HG03135 (cell line): ENCODE data around the gene MAD1L1.

ENCODE experiments used
- ATAC-seq: cut with Tn5 transposase; IDR thresholded peaks from one replicate; pipeline ENCODE4 v1.9.1; 2021; ENCODE audit warnings: mild to moderate bottlenecking, moderate library complexity; ENCODE audit not compliant: unreplicated experiment

Gene MAD1L1

GRCh38 chr7:2143981-2144595 is 88.7 kb downstream of the MAD1L1 start:
- ATAC-seq: no peak

- no peak for ATAC-seq
Observed at GRCh38 chr7:2143450-2143849, 89.3 kb downstream of the MAD1L1 start.

- ATAC-seq: no peak
Observed at GRCh38 chr7:2142386-2142785, 90.4 kb downstream of the MAD1L1 start.

- ATAC-seq: no peak
Observed at GRCh38 chr7:2141651-2142050, 91.1 kb downstream of the MAD1L1 start.

GRCh38 chr7:2141021-2141410 is 91.7 kb downstream of the MAD1L1 start:
- no peak for ATAC-seq

GRCh38 chr7:2140216-2141020 is 92.3 kb downstream of the MAD1L1 start:
- no peak for ATAC-seq

- no peak for ATAC-seq
Observed at GRCh38 chr7:2139004-2139699, 93.6 kb downstream of the MAD1L1 start.

- peak; percentile 67 for ATAC-seq
Observed at GRCh38 chr7:2138146-2138765, 94.5 kb downstream of the MAD1L1 start.

- no peak for ATAC-seq
Observed at GRCh38 chr7:2134740-2135139, 98.0 kb downstream of the MAD1L1 start.

- no peak for ATAC-seq
Observed at GRCh38 chr7:2132243-2132642, 100.5 kb downstream of the MAD1L1 start.

GRCh38 chr7:2131800-2132199 is 100.9 kb downstream of the MAD1L1 start:
- ATAC-seq: no peak

- ATAC-seq: no peak
Observed at GRCh38 chr7:2131341-2131740, 101.4 kb downstream of the MAD1L1 start.

- ATAC-seq: no peak
Observed at GRCh38 chr7:2130096-2130375, 102.7 kb downstream of the MAD1L1 start.

GRCh38 chr7:2129323-2130095 is 103.2 kb downstream of the MAD1L1 start:
- no peak for ATAC-seq

GRCh38 chr7:2128601-2129322 is 104.0 kb downstream of the MAD1L1 start:
- no peak for ATAC-seq

GRCh38 chr7:2126621-2127020 is 106.1 kb downstream of the MAD1L1 start:
- ATAC-seq: no peak

- ATAC-seq: no peak
Observed at GRCh38 chr7:2125931-2126330, 106.8 kb downstream of the MAD1L1 start.

GRCh38 chr7:2124604-2125345 is 108.0 kb downstream of the MAD1L1 start:
- ATAC-seq: no peak

- ATAC-seq: no peak
Observed at GRCh38 chr7:2123916-2124315, 108.8 kb downstream of the MAD1L1 start.

- no peak for ATAC-seq
Observed at GRCh38 chr7:2123360-2123759, 109.4 kb downstream of the MAD1L1 start.
